ENCODE results near the gene PRDM16. TPM values are rescaled to one million over a fixed set of nuclear protein-coding genes. Genes with fewer than 3 reads are reported as not detected.

The PRDM16 gene
- total RNA-seq, 1 experiment from 2014 or later: 6.1 TPM

GRCh38 chr1:3459940-3460671 lies 391.1 kb downstream of the PRDM16 start:
- peak overlapping the region; percentile 30; the same call in 1 of the 2 replicates for H3K9ac ChIP-seq (ENCODE audit: low read length)
- no peaks in the 10 kb centered on the region for H3K9me3 ChIP-seq (ENCODE audit: control insufficient read depth in 1 of 2, insufficient read depth in 1 of 2, low read depth in 1 of 2, low read length in 2 of 2)
- DNase-seq (ENCODE audit: low read depth, low spot score) (no peak), ATAC-seq (peak; percentile 51)
- intact Hi-C loops (cut with micrococcal nuclease): no loop called here
- RAD21 ChIA-PET (ENCODE audit: low non-redundant PET in 1 of 2, low total read pairs in 2 of 2, uncharacterized antibody in 2 of 2, unreplicated experiment in 2 of 2): no interaction called here
- peaks cover 19 to 32% of the 10 kb centered on the region in 2 experiments for H3K4me1 ChIP-seq (ENCODE audit: control insufficient read depth in 1 of 2, insufficient read depth in 2 of 2, low read length in 2 of 2)
- POLR2A ChIA-PET: no interaction called here
- H3K4me3 ChIP-seq (replicated peaks in 1 of 2; ENCODE audit: low read depth in 1 of 2, low read length in 2 of 2): no peak overlapping the region
- no peaks in the 10 kb centered on the region for H4K20me1 ChIP-seq (ENCODE audit: insufficient read depth)
- H3K79me2 ChIP-seq (ENCODE audit: insufficient read depth, low read length): peaks cover 13% of the 10 kb centered on the region
- peak; percentile 9 for TF ChIP-seq TCF7L2 (IDR thresholded peaks at IDR 0.05; ENCODE audit: borderline replicate concordance, extremely low read depth, insufficient read depth, insufficient read length)
- no peak for TF ChIP-seq REST (IDR thresholded peaks at IDR 0.05; ENCODE audit: low read depth)
- H3K4me2 ChIP-seq (ENCODE audit: low read length): peak overlapping the region; percentile 51
- no peaks in the 10 kb centered on the region for H3K36me3 ChIP-seq (ENCODE audit: control insufficient read depth in 1 of 2, insufficient read depth in 2 of 2, low read length in 2 of 2)
- no peaks in the 10 kb centered on the region for H3K27me3 ChIP-seq (ENCODE audit: insufficient read depth, low read length)
- BruUV-seq (replicated peaks): no TSS peak
- no peak overlapping the region for H2AFZ ChIP-seq (ENCODE audit: low read depth, low read length, poor library complexity, severe bottlenecking)
- CTCF ChIA-PET: no interaction called here
- no peaks in the 10 kb centered on the region for H3K9me2 ChIP-seq (ENCODE audit: insufficient read depth)
- peak overlapping the region; percentile 1; the same call in 1 of the 2 replicates for H3K27ac ChIP-seq (ENCODE audit: low read depth, low read length)

GRCh38 chr1:3460672-3461131 lies 391.7 kb downstream of the PRDM16 start:
- H3K9me3 ChIP-seq (ENCODE audit: control insufficient read depth in 1 of 2, insufficient read depth in 1 of 2, low read depth in 1 of 2, low read length in 2 of 2): no peaks in the 10 kb centered on the region
- DNase-seq (ENCODE audit: low read depth, low spot score): no peak
- H3K36me3 ChIP-seq (ENCODE audit: control insufficient read depth in 1 of 2, insufficient read depth in 2 of 2, low read length in 2 of 2): no peaks in the 10 kb centered on the region
- TF ChIP-seq ATF3 (IDR thresholded peaks at IDR 0.05) (no peak), YY1 (IDR thresholded peaks at IDR 0.05; ENCODE audit: extremely low read depth, insufficient replicate concordance, low read depth, low read length) (no peak), ZBTB33 (IDR thresholded peaks at IDR 0.05; ENCODE audit: extremely low read depth, insufficient replicate concordance, low read length) (no peak), SRF (IDR thresholded peaks at IDR 0.05; ENCODE audit: low read depth) (no peak), ZFX (IDR thresholded peaks at IDR 0.05) (no peak), ZNF274 (IDR thresholded peaks at IDR 0.05; ENCODE audit: low read depth, low read length) (no peak), ELF1 (IDR thresholded peaks at IDR 0.05; ENCODE audit: borderline replicate concordance, low read depth) (no peak), SP1 (IDR thresholded peaks at IDR 0.05; ENCODE audit: low read depth) (no peak), EGR1 (IDR thresholded peaks at IDR 0.05; ENCODE audit: low read depth) (no peak), POLR2AphosphoS5 (IDR thresholded peaks at IDR 0.05; ENCODE audit: low read depth, low read length) (no peak), TCF7L2 (IDR thresholded peaks at IDR 0.05; ENCODE audit: borderline replicate concordance, extremely low read depth, insufficient read depth, insufficient read length) (no peak)
- H3K4me3 ChIP-seq (replicated peaks in 1 of 2; ENCODE audit: low read depth in 1 of 2, low read length in 2 of 2): no peak overlapping the region
- H3K4me2 ChIP-seq (ENCODE audit: low read length): peak overlapping the region; percentile 51
- H3K4me1 ChIP-seq (ENCODE audit: control insufficient read depth in 1 of 2, insufficient read depth in 2 of 2, low read length in 2 of 2): peaks cover 16 to 26% of the 10 kb centered on the region in 2 experiments
- H4K20me1 ChIP-seq (ENCODE audit: insufficient read depth): no peaks in the 10 kb centered on the region
- no peaks in the 10 kb centered on the region for H3K9me2 ChIP-seq (ENCODE audit: insufficient read depth)
- intact Hi-C loops (cut with micrococcal nuclease): no loop called here
- H3K9ac ChIP-seq (ENCODE audit: low read length): peak overlapping the region; percentile 30
- no peak for ATAC-seq
- no TSS peak for BruUV-seq (replicated peaks)
- no peaks in the 10 kb centered on the region for H3K27me3 ChIP-seq (ENCODE audit: insufficient read depth, low read length)
- H3K27ac ChIP-seq (ENCODE audit: low read depth, low read length): peak overlapping the region; percentile 1; the same call in 1 of the 2 replicates
- H3K79me2 ChIP-seq (ENCODE audit: insufficient read depth, low read length): peaks cover 7% of the 10 kb centered on the region
- ChIA-PET POLR2A (no interaction called here), CTCF (no interaction called here), RAD21 (ENCODE audit: low non-redundant PET in 1 of 2, low total read pairs in 2 of 2, uncharacterized antibody in 2 of 2, unreplicated experiment in 2 of 2) (no interaction called here)
- H2AFZ ChIP-seq (ENCODE audit: low read depth, low read length, poor library complexity, severe bottlenecking): no peak overlapping the region
